ENCODE results near the gene FGF14. TPM values are rescaled to one million over a fixed set of nuclear protein-coding genes. Genes with fewer than 3 reads are reported as not detected.

FGF14 gene
- total and polyA plus RNA-seq, 9 donors: 0.06 to 4.8 (median 0.60) TPM; not detected in 2

DNA sequence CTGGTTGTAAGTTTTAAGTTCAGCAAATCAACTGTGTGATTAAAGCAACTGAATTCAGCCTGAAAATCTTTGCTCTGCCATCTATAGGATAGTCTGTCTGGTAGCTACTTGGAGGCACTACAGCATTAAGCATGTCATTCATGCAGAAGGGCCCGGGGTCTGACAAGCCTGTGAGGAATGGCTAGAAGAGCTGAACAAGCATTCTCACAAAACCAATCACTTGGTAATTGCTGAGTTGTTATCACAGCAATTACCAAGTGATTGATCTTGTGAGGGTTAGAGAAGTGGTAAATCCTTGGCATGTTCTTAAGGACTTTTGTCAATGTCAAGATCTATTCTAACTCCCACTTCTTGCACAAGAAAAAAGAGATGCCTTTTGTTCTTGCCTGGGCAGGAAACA lies 356.1 kb downstream of the FGF14 start:
- H3K4me1 ChIP-seq (ENCODE audit: insufficient read depth): no peaks in the 10 kb centered on the region
- no peaks in the 10 kb centered on the region for H3K27me3 ChIP-seq
- DNase-seq: no peak
- no peaks in the 10 kb centered on the region for H3K9me3 ChIP-seq
- TF ChIP-seq POLR2A (IDR thresholded peaks at IDR 0.05) (no peak), EP300 (IDR thresholded peaks at IDR 0.05) (no peak)
- TF ChIP-seq, protein P1, sequence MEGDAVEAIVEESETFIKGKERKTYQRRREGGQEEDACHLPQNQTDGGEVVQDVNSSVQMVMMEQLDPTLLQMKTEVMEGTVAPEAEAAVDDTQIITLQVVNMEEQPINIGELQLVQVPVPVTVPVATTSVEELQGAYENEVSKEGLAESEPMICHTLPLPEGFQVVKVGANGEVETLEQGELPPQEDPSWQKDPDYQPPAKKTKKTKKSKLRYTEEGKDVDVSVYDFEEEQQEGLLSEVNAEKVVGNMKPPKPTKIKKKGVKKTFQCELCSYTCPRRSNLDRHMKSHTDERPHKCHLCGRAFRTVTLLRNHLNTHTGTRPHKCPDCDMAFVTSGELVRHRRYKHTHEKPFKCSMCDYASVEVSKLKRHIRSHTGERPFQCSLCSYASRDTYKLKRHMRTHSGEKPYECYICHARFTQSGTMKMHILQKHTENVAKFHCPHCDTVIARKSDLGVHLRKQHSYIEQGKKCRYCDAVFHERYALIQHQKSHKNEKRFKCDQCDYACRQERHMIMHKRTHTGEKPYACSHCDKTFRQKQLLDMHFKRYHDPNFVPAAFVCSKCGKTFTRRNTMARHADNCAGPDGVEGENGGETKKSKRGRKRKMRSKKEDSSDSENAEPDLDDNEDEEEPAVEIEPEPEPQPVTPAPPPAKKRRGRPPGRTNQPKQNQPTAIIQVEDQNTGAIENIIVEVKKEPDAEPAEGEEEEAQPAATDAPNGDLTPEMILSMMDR (IDR thresholded peaks at IDR 0.05): no peak
- 0 to 4% (median 3%) methylated on average over 1 of the region's 1 CpG for WGBS, 3 donors
- no peaks in the 10 kb centered on the region for H3K36me3 ChIP-seq
- H3K27ac ChIP-seq: no peak overlapping the region
- no peak overlapping the region for H3K4me3 ChIP-seq
- intact Hi-C loops (cut with DNase I): no loop called here

DNA sequence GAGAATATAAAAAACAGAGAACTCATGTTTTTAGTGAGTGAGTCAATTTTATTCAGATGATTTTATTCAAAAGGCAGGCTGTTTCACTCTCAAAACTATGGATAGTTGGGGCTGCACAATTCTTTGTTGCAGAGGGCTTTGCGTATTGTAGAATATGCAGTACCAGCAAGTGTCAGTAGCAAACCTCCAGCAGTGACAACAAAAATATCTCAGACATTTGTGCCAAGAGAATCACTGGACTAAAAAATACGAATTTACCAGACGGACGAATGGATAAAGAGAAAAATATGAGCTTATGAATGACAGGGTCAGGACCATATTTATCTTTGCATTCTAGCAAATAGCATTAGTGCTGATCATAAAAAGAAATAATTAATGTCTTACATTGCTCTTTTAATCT lies 359.1 kb downstream of the FGF14 start:
- no peak overlapping the region for H3K27ac ChIP-seq
- H3K4me1 ChIP-seq (ENCODE audit: insufficient read depth): no peaks in the 10 kb centered on the region
- H3K27me3 ChIP-seq: no peaks in the 10 kb centered on the region
- TF ChIP-seq POLR2A (IDR thresholded peaks at IDR 0.05): no peak
- H3K9me3 ChIP-seq: no peaks in the 10 kb centered on the region
- H3K4me3 ChIP-seq: no peak overlapping the region
- intact Hi-C loops (cut with DNase I): no loop called here
- no peaks in the 10 kb centered on the region for H3K36me3 ChIP-seq
- no peak for DNase-seq
- WGBS, 3 donors: 40 to 46% (median 46%) methylated on average over 4 of the region's 4 CpGs

DNA sequence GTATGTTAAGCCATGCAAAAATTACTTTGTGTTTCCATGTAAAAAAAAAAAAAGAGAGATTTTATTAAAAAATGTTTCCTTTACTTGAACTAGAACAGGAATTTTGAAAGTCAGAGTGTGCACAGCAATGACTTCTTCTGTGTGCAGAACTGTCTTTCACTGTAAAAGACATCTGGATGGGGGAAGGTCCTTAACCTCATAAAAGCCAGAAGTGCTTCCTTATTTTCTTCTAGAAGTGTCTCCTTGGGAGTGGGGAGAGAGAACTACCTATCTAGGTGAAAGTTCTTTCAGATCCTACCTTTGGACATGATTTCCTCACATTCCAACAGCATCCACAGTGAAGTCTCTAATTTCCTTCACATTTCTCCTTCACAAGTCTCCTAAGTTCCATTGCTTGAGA lies 360.3 kb downstream of the FGF14 start:
- no peak overlapping the region for H3K4me3 ChIP-seq
- no peaks in the 10 kb centered on the region for H3K36me3 ChIP-seq
- H3K27ac ChIP-seq: no peak overlapping the region
- no peaks in the 10 kb centered on the region for H3K9me3 ChIP-seq
- TF ChIP-seq EP300 (IDR thresholded peaks at IDR 0.05) (no peak), POLR2A (IDR thresholded peaks at IDR 0.05) (no peak)
- TF ChIP-seq, protein P1 (IDR thresholded peaks at IDR 0.05): no peak
- no peaks in the 10 kb centered on the region for H3K27me3 ChIP-seq
- H3K4me1 ChIP-seq (ENCODE audit: insufficient read depth): no peaks in the 10 kb centered on the region
- DNase-seq: no peak
- intact Hi-C loops (cut with DNase I): no loop called here

DNA sequence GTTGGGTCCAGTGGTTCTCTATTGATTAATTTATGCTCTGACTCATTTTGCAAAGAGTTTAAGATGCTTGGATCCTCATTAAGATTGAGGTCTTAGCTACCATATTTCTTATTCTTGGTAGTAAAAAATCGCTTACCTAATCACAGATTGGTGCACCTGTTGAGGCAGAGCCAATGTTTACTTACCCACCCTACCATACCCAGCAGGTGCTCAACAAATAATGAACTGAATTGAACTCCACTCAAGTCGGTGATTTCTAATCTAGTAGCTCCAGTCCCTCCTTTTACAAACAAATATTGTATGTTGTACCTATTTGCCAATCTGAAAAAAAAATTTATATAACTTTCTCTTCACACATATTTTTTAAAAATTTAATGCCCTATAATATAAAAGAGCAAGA lies 361.0 kb downstream of the FGF14 start:
- no peak for DNase-seq
- Histone ChIP-seq H3K27ac (no peak overlapping the region), H3K27me3 (no peaks in the 10 kb centered on the region), H3K36me3 (no peaks in the 10 kb centered on the region), H3K4me1 (ENCODE audit: insufficient read depth) (no peaks in the 10 kb centered on the region), H3K4me3 (no peak overlapping the region), H3K9me3 (no peaks in the 10 kb centered on the region)
- intact Hi-C loops (cut with DNase I): no loop called here
- WGBS, 3 donors: 61 to 74% (median 65%) methylated on average over 2 of the region's 2 CpGs
- TF ChIP-seq POLR2A (IDR thresholded peaks at IDR 0.05): no peak
- TF ChIP-seq, protein P1 (IDR thresholded peaks at IDR 0.05): no peak
- TF ChIP-seq EP300 (IDR thresholded peaks at IDR 0.05): no peak

DNA sequence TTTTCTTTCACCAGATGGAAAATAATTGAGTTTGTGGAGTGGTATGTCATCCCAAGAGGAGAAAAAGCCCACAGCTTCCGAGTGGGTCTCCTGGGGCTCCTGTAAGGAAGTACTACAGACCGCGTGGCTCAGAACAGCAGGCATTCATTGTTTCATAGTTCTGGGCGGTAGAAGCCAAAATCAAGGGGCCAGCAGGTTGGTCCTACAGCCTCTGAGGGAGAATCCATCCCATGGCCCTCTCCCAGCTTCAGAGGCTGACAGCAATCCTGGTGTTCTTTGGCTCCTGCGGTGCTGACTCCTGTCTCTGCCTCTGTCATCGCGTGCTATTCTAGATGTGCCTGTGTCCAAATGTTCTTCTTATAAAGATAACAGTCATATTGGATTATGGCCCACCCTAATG lies 362.6 kb downstream of the FGF14 start:
- H3K4me1 ChIP-seq (ENCODE audit: insufficient read depth): no peaks in the 10 kb centered on the region
- no peaks in the 10 kb centered on the region for H3K9me3 ChIP-seq
- H3K36me3 ChIP-seq: no peaks in the 10 kb centered on the region
- TF ChIP-seq EP300 (IDR thresholded peaks at IDR 0.05): no peak
- TF ChIP-seq, protein P1 (IDR thresholded peaks at IDR 0.05): no peak
- no peak for TF ChIP-seq POLR2A (IDR thresholded peaks at IDR 0.05)
- intact Hi-C loops (cut with DNase I): no loop called here
- no peaks in the 10 kb centered on the region for H3K27me3 ChIP-seq
- 72 to 81% (median 80%) methylated on average over 7 of the region's 7 CpGs for WGBS, 3 donors
- no peak for DNase-seq
- H3K27ac ChIP-seq: no peak overlapping the region
- no peak overlapping the region for H3K4me3 ChIP-seq
